GM21723 (cell line): ENCODE results near the gene SLC31A1.
"Not testable (repeated sequence)": the region's sequence is repeated elsewhere in the genome, so short reads cannot be mapped to it uniquely, and the experiment has no call there.

Experiments
- ATAC-seq: cut with Tn5 transposase; IDR thresholded peaks from one replicate; pipeline ENCODE4 v1.9.1; 2021; ENCODE audit warnings: mild to moderate bottlenecking, moderate library complexity; ENCODE audit not compliant: unreplicated experiment

Gene SLC31A1

DNA sequence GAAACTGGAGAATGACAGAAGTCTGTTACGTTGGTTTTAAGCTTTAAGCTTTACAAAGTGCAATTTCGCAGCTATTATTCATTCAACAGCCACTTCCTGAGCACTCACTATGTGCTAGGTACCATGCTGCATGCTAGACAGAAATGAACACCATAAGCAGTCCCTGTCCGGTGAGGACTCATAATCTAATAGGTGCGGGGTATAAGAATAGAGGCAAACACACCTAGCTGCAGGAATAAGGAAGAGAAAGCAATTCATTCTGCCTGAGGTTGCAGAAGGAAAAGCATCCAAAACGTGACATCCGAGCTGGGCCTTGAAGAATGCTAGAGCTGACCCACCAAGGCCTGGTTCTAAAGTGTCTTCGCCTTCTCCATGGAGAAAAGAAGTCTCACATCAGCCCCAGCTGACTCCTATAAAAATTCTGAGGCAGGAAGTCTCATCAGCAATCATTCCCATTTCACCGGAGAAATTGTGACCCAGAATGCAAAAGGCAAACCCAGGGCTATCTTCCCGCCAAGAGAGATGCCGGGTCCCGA lies 809 bp upstream of the SLC31A1 start:
- ATAC-seq: no peak

DNA sequence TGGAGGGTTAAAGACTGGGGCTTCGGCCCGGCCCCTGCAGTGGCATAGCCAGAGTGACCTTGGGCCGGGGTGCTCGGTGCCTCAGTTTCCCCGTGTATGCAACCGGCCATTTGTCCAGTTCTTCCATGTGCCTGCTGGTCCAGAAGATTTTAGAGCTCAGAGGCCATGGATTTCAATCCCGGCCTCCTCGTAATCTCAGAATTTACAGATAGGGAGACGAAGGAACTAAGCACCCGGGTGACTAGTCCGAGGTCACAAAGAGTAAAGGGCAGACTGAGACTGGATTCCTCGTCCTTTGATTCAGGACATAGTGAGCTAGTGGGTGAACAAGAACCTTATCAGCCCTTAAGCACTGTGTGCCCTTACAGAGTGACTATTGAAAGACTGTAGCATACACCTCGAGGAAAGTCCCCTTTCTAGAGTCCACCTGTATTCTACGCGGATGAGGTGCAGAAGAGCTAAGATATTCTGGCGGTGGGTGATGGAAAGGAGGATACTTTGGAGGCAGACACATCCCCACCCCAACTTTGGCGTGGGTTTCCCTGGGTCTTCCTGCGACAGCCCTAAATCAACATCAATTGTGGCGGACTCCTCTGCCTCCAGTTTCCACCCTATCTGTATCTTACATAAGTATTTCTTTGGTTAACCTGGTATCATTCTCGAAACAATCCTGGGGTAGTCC lies 597 bp downstream of the SLC31A1 start:
- no peak for ATAC-seq

- no peak for ATAC-seq
Measured at GRCh38 chr9:113222482-113222841, 1.1 kb downstream of the SLC31A1 start.

GRCh38 chr9:113223963-113224362 lies 2.6 kb downstream of the SLC31A1 start:
- ATAC-seq: no peak

DNA sequence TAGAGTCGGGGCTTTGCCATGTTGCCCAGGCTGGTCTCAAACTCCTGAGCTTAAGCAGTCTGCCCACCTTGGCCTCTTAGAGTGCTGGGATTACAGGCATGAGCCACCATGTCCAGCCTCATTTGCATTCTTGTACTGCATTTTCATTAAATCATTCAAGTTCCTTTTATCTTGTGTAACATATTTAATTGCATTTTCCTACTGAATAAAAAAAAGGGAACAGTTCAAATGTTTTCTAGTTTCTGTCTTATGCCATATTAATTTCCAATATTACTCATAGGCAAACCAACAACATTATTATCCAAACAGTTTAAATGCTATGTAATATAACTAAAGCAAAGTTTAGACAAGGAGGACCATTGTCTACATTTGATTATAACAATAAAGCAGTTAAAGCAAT lies 6.1 kb downstream of the SLC31A1 start:
- ATAC-seq: no peak

- no peak for ATAC-seq
Measured at GRCh38 chr9:113228130-113228665, 6.9 kb downstream of the SLC31A1 start.

DNA sequence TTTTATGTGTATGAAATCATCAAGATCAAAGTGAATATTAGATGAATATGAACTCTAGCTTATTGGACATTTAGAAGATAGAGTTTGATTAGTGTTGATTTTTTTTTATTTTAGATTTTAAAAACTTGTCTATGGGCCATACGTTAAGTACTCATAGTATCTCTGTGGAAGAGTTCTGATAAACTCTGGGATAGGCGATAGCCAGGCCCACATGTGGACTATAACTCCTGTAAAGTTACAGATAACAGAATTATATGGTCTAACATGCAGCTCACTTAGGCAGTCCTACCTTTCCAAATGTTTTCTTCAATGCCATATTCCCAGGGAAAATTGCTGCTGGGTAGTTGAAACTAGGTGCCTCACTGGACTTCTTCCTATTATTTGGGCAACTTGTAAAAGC lies 10.4 kb downstream of the SLC31A1 start:
- no peak for ATAC-seq

DNA sequence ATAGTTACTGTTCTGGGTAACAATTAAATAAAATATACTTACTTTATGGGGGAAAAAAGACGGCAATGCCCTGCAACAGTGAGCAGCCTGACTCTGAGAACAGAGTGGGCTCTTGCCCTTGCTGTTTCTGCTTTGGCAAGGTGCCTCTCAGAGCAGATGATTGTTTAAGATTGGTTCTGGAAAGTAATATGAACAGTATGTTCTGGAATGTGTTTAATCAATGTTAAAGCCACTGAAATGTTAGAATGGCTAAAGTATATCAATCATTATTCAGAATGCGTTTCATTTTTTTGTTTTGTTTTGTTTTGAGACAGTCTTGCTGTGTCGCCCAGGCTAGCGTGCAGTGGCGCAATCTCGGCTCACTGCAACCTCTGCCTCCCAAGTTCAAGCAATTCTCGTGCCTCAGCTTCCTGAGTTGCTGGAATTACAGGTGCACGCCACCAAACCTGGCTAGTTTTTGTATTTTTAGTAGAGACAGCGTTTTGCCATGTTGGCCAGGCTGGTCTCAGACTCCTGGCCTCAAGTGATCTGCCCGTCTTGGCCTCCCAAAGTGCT lies 14.4 kb downstream of the SLC31A1 start:
- ATAC-seq: not testable (repeated sequence)

DNA sequence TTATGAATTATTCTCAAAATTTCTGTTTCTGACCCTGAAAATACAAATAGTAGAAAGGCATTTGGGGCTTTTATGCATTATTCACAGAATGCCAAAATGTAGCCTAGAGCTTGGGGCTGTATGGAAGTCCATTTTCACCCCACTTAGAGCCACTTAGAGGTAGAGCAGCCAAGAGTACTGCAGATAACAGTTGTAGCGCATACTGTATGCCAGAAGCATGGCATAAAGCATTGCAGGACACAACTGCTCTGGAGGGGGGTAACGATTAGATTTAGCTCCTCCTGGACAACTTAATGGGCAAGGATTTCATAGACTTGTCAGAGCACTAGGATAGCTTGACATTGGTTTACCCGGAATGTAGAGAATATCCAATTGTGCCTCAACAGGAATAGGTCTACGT lies 15.7 kb downstream of the SLC31A1 start:
- ATAC-seq: no peak

DNA sequence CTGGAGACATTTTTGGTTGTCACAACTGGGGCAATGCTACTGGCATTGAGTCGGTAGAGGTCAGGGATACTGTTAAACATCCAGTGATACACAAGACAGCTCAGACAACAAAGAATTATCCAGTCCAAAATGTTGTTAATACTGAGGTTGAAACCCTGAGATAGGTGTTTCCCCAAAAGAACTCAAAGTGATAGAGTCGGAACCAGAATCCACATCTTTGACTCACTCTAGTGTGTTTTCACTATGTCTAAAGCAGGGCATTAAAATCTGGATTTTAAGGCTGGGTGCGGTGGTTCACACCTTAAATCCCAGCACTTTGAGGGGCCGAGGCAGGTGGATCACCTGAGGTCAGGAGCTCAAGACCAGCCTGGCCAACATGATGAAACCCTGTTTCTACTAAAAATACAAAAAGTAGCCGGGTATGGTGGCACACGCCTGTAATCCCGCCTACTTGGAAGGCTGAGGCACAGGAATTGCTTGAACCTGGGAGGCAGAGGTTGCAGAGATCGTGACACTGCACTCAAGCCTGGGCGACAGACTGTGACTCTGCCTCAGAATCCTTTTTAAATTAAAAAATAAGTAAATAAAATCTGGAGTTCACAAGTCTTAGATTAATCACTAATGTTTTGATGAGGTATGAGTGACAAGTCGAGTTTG lies 17.0 kb downstream of the SLC31A1 start:
- ATAC-seq: no peak

- ATAC-seq: no peak
Measured at GRCh38 chr9:113238859-113239232, 17.5 kb downstream of the SLC31A1 start.

DNA sequence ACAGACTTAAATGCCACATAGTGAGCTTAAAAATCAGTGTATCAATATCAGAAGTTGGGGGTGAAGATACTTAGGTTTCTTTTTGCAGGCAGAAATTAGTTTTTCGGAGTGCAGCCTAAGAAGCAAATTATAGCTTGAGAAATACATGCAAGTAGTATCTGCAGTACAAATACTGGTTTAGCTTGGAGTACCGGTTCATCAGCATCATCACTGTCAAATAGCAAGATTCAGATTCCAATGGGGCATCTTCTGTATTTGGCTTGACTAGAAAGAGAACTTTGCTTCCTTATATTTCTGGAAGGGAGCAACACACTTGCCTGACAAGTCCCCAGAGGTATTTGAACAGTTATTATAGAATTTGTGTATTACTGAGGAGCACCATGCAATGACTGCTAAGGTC lies 19.8 kb downstream of the SLC31A1 start:
- ATAC-seq: no peak

GRCh38 chr9:113244556-113244955 lies 23.2 kb downstream of the SLC31A1 start:
- no peak for ATAC-seq

DNA sequence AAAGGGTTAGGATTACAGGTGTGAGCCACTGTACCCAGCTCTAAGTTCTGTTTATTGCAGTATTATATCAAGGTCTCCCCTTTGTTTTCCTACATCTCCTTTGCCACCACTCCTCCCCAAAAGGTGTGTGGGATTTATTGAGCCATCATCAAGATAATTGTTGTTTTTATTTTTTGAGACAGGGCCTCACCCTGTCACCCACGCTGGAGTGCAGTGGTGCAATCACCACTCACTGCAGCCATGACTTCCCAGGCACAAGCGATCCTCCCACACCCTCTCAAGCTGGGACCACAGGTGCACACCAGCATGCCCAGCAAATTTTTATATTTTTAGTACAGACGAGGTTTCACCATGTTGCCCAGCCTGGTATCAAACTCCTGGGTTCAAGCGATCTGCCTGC lies 24.6 kb downstream of the SLC31A1 start:
- ATAC-seq: no peak

DNA sequence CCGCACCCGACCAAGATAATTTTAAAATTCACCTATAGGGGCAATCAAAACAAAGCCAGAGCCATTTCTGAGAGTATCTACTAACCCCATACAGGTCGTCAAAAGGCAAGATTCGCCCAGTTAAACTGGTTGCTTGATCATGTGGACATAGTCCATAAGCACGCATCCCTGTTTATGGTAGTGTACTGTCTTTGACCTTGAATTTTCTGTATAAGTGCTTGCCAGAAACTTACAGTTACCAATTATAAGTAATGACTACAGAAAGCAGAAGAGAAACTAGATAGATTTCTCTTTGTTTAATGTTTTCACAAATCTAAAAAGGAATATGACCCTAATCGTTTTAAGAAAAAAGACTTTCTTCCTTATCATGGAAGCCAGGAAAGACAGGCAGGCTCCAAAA lies 25.6 kb downstream of the SLC31A1 start:
- no peak for ATAC-seq

DNA sequence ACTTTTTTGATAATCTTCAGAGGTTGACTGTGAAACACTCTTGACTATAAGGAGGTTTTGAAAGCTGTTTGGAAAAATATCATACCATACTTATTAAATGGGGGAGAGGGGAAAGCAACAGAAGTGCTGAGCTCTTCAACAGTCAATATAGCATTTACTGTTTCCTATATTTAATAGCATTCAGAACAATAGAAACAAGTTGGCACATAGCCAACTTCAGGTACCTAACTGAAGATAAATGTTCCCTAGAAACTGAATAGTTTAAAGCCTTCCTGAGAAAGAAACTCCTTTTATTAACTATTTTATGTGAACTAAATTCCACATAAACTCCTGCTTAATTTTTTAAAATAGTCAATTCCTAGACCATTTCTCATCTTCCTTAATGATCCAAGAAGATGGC lies 26.3 kb downstream of the SLC31A1 start:
- ATAC-seq: no peak

DNA sequence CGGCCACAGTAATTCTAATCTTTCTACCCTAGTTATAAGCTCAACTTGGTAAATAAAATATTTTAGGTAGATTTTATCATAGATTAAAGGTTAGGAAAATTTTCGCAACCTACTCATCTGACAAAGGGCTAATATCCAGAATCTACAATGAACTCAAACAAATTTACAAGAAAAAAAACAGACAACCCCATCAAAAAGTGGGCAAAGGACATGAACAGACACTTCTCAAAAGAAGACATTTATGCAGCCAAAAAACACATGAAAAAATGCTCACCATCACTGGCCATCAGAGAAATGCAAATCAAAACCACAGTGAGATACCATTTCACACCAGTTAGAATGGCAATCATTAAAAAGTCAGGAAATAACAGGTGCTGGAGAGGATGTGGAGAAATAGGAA lies 28.3 kb downstream of the SLC31A1 start:
- ATAC-seq: not testable (repeated sequence)

DNA sequence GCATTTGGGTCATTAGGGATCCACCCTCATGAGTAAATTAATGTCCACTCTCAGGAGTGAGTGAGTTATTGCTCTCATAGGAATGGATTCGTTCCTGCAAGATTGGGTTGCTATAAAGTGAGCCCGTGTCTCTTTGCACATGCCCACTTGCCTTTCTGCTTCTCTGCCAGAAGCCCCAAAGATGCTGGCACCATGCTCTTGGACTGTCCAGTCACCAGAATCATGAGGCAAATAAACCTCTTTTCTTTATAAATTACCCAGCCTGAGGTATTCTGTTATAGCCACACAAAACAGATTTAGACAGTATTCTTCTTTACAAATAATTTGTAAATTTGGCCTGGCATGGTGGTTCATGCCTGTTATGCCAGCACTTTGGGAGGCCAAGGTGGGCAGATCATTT lies 29.5 kb downstream of the SLC31A1 start:
- no peak for ATAC-seq

GRCh38 chr9:113254991-113255390 lies 33.6 kb downstream of the SLC31A1 start:
- ATAC-seq: no peak

GRCh38 chr9:113255438-113255837 lies 34.1 kb downstream of the SLC31A1 start:
- ATAC-seq: no peak

- ATAC-seq: no peak
Measured at GRCh38 chr9:113257863-113258262, 36.5 kb downstream of the SLC31A1 start.

DNA sequence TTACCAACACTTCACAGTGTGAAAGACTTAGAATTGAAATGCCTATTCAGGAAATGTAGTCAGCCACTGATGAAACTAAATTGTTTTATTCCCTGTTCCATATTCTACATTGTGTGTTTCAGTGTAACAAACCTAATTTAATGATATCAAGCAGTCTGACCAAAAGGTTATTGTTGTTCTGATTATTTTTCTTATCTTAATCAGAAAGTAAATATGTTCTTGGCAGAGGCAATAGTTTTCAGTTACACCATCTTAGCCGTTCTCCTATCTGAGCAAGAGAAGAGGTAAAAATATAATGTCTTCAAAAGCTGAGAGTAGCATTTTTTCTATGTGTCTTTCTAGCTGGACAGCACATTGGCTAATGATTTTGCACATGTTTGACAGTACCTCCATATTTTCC lies 36.9 kb downstream of the SLC31A1 start:
- no peak for ATAC-seq
